Erythroblast (primary cell): ENCODE data around the gene DDX11.

Experiments used
- GATA1 ChIP-seq: IDR thresholded peaks from 2 replicates; pipeline ENCODE4 v1.6.1; 2011; ENCODE audit warnings: low read depth, mild to moderate bottlenecking, control low read depth, low read length, moderate library complexity
- POLR2A ChIP-seq: IDR thresholded peaks from 2 replicates; pipeline ENCODE4 v1.6.1; 2011; ENCODE audit warnings: mild to moderate bottlenecking, low read length

GRCh38 chr12:31105668-31106067 is 32.0 kb downstream of the DDX11 start:
- TF ChIP-seq POLR2A = no peak
- TF ChIP-seq GATA1 = no peak
